NK-92 (cell line): ENCODE data around the gene CDCA4.

Experiments used
- DNase-seq: peaks from one replicate; lab custom pipeline; 2025; ENCODE audit not compliant: unreplicated experiment; lab: John Stamatoyannopoulos, UW

The CDCA4 gene

DNA sequence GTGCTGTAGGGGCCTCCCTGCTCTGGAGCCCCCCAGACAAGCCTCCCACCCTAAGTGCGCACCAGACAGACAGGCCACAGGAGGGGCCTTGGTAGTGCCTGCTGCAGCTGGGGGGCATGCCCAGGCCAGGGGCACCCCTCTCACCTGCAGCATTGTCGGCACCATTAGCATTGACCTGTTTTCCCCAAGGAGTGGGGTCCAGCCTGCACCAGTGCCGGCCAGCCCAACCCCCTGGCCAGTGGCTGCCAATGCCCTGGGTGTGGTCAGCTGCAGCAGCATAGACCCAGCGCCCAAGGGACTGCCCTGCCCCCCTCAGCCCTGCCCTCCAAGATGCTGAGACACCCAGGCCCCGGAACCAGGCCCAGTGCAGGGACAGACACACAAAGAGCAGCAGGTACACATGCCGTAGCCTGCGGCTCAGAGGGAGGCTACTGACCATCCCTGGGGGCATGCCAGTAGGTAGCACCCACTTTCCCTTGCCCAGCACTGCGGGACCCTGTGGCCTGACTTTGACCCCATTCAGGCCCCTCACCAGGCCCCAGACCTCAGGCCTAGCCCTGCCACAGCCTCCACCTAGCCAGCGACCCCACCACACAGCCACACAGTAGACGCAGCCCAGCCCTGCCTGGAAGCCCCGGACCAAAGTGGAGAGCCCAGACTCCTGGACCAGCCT lies 43.7 kb downstream of the CDCA4 start:
- no peak for DNase-seq

DNA sequence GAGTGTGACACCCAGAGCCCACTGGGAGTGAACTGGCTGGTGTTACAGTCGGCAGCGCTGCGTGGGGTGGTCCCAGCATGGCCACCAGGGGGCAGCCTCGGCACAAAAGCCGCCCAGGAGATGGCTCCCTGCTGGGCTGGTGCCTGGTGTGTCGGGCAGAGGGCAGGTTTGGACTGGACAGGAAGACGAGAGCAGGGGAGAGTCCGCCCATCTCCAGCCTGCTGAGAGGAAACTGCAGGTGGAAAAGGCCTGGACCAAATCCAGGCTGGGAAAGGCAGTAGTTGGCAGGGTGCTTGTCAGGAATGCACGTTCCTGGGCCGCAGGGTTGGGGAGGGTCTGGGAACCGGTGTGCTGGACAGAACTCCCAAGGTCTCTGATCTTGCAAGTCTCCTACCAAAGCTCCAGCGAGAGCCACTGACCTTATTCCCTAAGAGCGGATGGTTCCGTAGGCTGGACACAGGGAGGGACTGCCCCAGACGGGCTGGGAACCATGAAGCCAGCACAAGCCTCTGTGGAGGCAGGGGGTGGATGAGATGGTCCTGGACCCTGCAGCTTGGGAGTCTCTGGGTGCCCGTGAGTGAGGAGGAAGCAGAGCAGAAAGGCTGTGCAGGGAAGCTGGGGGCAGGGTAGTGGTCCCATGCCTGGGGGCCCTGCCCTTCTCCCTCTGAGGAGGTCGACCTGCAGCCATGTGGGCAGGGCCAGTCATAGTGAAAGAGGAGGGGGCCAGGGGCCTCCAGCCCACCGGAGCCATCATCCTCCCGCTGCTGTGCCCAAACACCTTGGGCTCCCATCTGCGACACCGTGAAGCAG lies 44.5 kb downstream of the CDCA4 start:
- no peak for DNase-seq

DNA sequence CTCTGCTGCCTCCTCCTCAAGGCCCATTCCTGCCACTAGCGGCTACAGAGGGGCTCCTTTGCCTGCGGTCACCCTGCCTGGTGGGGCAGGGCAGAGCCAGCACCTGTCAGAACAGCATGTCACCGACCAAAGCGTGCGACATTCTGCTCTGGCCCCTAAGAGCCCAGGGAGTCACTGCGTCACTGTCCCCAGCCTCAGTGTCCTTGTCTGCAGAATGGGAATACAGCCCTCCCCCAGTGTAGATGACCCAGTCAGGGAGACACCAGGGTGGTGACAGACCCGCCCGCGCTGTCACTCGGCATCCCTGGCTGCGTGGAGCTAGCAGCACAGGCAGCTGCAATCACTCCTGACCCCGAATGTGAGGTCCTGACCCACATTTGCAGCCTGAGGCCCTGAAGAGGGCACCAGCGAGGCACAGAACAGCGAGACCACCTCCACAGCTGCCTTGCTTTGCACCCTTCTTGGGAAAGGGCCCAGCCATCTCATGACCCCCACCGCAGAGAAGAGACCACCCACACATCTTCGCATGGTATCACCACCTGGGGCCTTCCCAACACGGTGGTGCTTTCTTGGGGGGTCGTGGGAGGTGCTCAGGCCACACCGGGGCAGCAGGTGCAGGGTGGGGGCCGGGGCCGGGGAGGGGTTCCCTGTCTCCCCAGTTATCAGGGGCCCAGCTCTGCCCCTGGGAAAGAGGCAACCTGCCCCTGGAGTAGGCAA lies 45.2 kb downstream of the CDCA4 start:
- DNase-seq = no peak

DNA sequence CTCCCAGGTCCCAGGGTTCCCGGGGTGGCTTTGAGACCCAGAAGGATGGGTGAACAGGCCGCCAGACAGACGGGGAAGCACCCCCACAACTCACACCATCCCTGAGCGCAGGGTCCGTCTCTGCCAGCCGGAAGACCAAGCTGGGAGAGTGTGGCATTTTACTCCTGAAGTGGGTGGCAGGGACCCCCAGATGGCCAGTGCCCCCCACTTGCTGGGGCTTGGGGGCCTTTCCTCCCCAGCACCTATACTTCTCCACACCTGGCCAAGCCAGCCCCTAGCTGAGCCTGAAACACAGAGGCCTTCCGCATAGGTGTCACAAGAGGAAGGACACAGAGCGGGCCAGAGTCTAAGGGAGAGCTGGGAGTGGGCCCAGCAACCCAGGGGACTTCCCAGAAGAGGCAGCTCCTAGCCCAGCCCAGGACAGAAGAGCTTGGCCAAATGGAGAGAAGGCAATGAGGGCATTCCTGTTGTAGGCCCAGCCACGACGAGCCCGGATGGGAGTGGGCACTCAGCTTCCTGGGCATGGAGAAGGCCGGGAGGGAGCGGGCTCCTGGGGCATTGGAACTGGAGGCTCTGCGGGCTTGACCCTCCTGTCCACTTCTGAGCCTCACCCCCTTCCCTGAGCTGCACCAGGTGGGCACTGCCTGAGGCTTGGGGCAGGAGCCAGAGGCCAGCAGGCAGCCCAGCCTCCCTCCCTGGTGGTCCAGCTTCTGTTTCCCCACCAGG lies 46.1 kb downstream of the CDCA4 start:
- DNase-seq = no peak

DNA sequence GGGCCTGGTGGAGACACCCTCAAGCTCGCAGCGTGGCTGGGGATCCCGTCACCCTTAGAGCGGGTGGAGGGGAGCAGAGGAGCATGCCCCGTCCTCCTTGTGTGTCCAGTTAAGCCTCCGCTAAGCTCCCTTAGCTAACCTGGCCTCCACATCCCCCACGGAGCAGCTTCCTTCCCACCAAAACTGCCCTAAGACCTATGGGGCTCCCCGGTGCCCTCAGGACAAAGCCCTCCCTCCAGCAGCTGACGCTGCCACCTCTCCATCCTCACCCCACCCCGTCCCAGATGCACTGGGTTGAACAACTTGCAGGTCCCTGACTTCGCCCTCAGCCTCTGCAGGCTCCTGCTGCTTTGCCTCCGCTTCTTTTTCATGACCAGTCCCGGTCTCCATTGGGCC lies 46.7 kb downstream of the CDCA4 start:
- DNase-seq = no peak

GRCh38 chr14:104973385-104974145 lies 47.3 kb downstream of the CDCA4 start:
- DNase-seq = no peak

- DNase-seq = no peak
Measured at GRCh38 chr14:104973135-104973384, 47.8 kb downstream of the CDCA4 start.

GRCh38 chr14:104972301-104973134 lies 48.4 kb downstream of the CDCA4 start:
- no peak for DNase-seq

DNA sequence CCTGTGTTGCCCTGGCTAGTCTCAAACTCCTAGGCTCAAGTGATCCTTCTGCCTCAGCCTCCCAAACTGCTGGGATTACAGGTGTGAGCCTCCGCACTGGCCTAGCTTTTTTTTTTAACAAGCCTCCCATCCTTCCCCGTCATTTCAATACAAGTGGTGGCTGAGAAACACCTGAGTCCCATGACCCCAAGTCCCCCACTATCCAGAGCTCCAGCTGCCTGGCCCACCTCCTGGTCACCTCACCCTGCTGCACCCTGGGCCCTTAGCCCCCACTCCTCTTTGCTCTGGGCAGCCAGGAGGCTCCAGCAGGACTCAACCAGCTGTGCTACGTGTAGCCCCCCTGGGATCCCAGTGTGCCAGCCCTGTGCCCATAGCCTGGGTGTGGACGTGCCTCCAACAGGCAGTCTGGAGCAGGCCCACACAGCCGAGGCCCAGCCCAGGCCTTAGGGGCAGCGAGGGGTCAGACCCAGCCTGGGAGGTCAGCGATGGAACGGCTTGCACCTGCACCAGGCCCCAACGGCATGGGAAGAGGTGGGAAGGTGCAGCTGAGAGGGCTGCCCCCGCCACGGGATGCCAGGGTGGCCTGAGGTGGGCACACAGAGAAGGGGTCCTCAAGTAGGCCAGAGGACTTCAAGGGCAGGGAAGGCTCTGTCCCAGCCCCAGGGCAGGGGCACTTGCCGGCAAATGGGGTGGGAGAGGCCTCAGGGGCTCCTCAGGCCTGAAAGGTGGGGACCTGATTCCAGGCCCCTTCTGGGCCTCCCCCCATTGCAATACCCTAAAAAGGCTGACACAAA lies 49.2 kb downstream of the CDCA4 start:
- no peak for DNase-seq

GRCh38 chr14:104970231-104971068 lies 50.4 kb downstream of the CDCA4 start:
- no peak for DNase-seq

DNA sequence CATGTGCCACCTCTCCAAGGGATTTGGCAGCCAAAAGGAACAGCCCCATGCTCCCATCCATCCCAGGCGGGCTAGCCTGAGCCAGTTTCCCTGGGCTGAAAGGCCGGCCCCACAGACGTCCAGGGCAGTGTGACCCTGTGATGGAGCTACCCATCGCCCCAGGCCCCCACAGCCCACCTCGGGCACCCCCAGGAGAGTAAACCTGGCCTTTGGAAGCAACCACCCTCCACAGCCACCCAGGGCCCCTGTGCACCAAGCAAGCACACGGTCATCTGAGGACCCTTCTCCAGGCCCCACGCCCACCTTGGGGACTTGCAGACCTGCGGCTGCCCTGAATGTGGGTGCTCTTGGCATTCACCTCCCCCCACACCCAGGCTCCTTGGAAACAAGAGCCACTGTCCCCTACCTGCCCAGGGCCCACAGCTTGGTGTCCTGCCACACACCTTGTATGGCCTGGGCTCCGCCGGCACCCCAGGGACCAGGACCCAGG lies 51.1 kb downstream of the CDCA4 start:
- DNase-seq = no peak

- DNase-seq = no peak
Measured at GRCh38 chr14:104968541-104969401, 52.1 kb downstream of the CDCA4 start.

DNA sequence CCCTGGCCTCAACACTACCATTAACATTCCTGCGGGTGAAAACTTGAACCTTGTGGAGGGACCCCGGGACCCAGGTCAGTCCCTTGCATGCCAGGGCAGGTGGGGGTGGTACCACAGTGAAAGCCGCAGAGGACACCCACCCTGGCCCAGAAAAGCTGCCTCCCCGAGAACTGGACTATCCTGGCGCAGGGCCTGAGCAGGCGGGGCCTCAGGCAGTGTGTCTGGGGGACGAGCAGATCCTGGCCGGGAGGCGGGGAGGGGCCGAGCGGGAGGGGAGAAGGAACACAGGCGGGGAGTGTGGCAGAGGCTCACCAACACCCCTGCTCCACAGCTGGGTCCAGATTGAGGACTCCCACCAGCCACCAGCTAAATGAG lies 52.7 kb downstream of the CDCA4 start:
- DNase-seq = no peak

- DNase-seq = no peak
Measured at GRCh38 chr14:104967386-104968152, 53.3 kb downstream of the CDCA4 start.

DNA sequence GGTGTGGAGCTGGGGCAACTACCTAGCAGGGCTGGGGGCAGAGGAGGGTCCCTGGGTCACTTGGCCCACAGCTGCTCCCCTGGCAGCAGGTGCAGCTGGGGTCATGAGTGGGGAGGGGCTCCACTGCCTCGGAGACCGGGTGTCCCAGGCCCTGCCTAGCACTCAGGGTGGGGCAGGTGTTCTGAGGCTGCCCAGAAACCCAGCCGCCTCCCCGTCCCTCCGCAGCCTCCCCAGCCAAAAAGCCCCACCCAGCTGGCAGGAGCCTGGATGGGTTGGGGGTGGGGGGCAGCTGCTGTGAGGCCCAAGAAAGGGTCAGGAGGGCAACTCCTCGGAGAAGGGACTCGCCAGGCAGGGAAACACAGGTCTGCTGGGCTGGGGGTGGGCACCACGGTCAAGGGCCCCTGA lies 53.9 kb downstream of the CDCA4 start:
- no peak for DNase-seq

DNA sequence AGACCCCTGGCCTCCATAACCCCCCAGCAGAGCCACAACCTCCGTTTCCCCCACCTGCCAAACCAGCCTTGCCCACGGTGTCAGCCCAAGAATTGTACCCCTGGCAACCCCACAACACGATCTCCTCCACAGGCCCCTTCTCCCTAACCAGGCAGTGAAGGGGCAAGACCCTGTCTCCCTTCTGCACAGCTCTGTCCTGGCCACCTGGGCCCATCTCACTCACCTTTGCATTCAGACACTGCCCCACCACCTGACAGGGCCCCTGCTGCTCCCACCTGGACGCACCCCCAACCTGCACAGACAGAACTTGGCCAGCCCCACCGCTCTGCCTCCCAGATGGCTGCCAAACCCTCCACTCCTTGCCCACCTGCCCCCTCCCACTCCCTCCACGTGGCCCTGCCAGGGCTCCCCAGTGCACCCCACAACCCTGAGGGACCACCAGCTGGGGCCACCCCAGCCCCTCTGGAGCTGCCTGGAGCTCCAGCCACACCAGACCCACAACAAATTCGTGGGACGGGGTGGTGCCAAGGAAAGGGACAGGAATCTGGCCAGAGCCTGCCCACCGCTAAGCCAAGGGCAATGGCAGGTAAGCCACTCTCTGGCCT lies 54.5 kb downstream of the CDCA4 start:
- DNase-seq = no peak
